GM12865 (cell line): ENCODE measurements around the gene UBN2.
A peak's percentile ranks its signal among the peaks of the same experiment; 100 is the strongest.

Source experiments
- DNase-seq: peaks from one replicate; pipeline ENCODE4 v3.0.0; 2010; ENCODE audit warnings: low read depth
- H3K4me3 ChIP-seq: 2 replicates; pipeline ENCODE4 v1.5.1; 2011; ENCODE audit warnings: mild to moderate bottlenecking, low read depth, low read length, control low read depth
- TF ChIP-seq, protein P1 (sequence below): IDR thresholded peaks from 2 replicates; pipeline ENCODE4 v1.5.1; 2011; ENCODE audit warnings: low read length, control low read depth, low read depth, inconsistent platforms; ENCODE audit not compliant: insufficient read depth; ENCODE audit errors: missing control alignments

The UBN2 gene

DNA sequence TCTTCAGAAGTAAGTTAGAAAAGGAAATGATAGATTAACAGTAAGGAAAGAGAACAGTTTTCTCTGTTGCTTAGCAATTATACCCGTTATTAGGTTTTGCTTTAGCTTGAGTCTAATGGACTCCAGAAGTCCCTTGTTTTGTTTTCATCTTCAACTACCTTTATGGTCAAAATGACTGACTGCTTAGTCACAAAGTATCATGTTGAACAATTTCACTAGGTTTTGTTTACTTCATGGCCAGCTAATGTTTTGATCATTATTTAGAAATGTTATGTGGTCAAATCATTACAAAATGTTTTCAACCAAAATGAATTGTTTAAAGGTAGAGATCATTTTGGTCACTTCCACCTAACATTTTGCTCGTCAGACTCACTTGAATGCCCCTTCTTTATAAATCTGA, 1.9 kb downstream of the UBN2 start:
- peak; percentile 3 for DNase-seq
- H3K4me3 ChIP-seq, result peak overlapping the region; percentile 65
- TF ChIP-seq, protein P1, sequence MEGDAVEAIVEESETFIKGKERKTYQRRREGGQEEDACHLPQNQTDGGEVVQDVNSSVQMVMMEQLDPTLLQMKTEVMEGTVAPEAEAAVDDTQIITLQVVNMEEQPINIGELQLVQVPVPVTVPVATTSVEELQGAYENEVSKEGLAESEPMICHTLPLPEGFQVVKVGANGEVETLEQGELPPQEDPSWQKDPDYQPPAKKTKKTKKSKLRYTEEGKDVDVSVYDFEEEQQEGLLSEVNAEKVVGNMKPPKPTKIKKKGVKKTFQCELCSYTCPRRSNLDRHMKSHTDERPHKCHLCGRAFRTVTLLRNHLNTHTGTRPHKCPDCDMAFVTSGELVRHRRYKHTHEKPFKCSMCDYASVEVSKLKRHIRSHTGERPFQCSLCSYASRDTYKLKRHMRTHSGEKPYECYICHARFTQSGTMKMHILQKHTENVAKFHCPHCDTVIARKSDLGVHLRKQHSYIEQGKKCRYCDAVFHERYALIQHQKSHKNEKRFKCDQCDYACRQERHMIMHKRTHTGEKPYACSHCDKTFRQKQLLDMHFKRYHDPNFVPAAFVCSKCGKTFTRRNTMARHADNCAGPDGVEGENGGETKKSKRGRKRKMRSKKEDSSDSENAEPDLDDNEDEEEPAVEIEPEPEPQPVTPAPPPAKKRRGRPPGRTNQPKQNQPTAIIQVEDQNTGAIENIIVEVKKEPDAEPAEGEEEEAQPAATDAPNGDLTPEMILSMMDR, result no peak

DNA sequence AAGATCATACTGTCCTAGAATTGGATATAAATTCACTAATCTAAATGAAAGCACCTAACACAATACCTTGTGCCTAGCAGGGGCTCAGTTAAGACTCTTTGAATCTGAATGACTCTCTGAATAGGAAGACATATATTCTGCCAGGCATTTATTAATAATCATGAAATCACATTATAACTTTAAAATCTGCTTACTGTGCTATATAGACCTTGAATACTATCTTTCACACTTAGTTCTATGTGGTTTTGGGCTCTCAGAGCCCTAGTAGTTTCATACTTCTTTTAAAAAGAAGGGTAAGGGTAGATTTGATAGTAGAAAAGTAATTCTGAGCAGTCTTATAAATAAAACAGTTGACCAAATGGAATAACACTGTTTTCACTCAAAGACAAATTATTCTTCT, 10.2 kb downstream of the UBN2 start:
- no peak for DNase-seq
- TF ChIP-seq, protein P1, result no peak
- H3K4me3 ChIP-seq, result no peak overlapping the region

GRCh38 chr7:139242741-139243281, 11.8 kb downstream of the UBN2 start:
- DNase-seq, result no peak
- TF ChIP-seq, protein P1, result no peak
- no peak overlapping the region for H3K4me3 ChIP-seq

DNA sequence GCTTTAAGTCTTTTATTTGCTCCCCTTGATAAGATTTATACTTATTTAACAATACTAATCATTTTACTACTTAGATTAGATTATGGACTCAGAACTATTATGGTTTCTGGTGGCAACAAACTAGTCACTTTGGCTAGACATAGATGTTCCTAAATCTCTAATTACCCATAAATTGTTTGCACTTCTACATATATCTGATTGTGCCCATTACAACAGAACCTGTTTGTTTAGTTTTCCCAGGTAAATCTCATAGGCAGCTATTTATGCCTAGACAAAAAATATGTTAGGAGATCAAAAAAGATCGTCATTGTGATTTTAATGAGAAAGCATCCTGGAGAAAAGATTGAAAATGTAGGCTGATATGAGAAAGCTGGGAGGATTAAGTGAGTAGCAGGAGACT, 14.4 kb downstream of the UBN2 start:
- no peak overlapping the region for H3K4me3 ChIP-seq
- TF ChIP-seq, protein P1, result no peak
- no peak for DNase-seq

GRCh38 chr7:139246494-139246893, 15.5 kb downstream of the UBN2 start:
- TF ChIP-seq, protein P1, result no peak
- no peak overlapping the region for H3K4me3 ChIP-seq

GRCh38 chr7:139246905-139247304, 15.9 kb downstream of the UBN2 start:
- TF ChIP-seq, protein P1, result no peak

More at GRCh38 chr7:139246494-139246893, 15.5 kb downstream of the UBN2 start:
- no peak for DNase-seq

GRCh38 chr7:139249179-139249810, 18.3 kb downstream of the UBN2 start:
- TF ChIP-seq, protein P1, result no peak
- DNase-seq, result peak; percentile 12
- H3K4me3 ChIP-seq, result no peak overlapping the region

More at GRCh38 chr7:139246905-139247304, 15.9 kb downstream of the UBN2 start:
- no peak overlapping the region for H3K4me3 ChIP-seq
- DNase-seq, result no peak
